NCI-H1105 (cell line): Measurements from ENCODE around the gene GATAD2A.
A peak's percentile ranks its signal among the peaks of the same experiment; 100 is the strongest.

Experiments used
- DNase-seq: peaks from one replicate; lab custom pipeline; 2025; lab: John Stamatoyannopoulos, UW

GATAD2A gene

DNA sequence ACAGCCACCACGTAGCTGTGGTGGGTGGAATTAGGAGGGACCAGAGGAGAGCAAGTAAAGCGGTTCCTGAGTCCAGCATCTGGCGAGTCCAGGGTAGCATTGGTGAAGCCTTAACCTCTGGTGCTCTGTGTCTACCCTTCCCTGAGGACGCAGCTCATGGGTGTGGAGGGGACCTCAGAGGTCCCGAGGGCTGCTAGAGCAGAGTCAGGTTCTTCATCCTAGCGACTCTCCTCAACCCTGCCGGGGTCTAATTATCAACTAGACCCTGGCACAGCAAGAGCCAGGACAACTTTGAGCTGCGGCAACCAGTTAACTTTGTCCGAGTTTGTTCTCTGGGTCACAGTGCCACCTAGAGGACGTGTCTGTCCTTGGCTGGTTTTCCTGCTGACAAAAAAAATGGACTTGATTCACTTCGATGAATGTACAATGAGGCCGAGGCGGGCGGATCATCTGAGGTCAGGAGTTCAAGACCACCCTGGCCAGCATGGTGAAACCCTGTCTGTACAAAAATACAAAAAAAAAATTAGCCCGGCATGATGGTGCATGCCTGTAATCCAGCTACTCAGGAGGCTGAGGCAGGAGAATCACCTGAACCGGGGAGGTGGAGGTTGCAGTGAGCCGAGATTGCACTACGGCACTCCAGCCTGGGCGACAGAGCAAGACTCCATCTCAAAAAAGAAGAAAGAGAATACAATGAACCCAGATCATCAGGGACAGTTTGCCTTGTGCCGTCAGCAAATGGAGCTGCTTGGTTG is 84.9 kb downstream of the GATAD2A start:
- DNase-seq = peak; percentile 75

DNA sequence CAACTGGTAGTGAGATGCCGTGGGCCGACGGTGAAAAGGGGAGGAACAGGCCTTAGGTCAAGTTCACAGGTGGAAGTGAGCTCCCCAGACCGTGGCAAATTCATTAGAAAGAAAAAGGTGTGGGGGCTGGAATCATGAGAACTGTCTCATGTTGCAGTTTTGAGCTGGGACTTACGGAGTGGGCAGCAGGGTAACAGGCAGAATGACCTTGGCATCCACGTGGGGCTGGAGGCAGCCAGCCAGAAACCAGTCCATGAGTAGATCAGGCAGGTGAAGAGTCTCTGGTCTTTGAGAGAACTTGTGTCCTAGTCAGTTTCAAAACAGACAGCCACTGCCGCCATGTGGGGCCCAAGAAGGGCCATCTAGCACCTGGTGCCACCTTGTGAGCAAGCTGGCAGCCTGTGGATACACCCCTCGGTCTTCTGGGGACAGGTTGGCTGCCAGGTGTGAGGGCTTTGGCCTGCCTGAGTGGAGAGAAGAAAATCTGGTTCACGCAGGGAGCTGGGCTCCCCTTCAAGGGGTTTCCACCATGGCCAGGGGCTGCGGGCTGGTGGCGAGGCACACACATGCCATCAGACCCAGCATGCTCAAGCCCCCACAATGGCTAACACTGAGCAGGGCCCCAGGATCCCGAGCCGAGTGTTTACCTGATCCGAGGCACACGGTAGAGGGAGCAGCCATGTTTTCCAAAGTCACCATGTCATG is 86.0 kb downstream of the GATAD2A start:
- no peak for DNase-seq

DNA sequence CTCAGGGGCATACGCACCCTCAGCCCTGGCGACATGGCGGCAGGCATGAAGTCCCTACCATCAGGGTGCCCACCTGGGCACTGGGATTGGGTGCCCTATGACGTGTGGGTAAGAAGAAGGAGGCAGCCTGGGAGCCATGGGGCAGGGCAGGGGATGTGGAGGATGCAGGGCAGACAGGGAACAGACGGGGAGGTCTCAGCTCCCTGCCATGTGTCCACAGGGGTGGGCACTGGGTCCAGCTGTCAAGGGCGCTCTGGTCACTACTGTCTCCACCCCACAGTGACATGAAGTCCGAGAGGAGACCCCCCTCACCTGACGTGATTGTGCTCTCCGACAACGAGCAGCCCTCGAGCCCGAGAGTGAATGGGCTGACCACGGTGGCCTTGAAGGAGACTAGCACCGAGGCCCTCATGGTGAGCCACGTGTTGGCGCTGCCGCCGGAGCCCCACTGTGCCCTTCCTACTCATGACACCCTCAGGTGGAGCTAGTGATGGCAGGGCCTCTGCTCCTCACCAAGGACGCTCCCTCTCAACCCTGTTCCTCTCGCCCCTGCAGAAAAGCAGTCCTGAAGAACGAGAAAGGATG is 86.6 kb downstream of the GATAD2A start:
- no peak for DNase-seq

DNA sequence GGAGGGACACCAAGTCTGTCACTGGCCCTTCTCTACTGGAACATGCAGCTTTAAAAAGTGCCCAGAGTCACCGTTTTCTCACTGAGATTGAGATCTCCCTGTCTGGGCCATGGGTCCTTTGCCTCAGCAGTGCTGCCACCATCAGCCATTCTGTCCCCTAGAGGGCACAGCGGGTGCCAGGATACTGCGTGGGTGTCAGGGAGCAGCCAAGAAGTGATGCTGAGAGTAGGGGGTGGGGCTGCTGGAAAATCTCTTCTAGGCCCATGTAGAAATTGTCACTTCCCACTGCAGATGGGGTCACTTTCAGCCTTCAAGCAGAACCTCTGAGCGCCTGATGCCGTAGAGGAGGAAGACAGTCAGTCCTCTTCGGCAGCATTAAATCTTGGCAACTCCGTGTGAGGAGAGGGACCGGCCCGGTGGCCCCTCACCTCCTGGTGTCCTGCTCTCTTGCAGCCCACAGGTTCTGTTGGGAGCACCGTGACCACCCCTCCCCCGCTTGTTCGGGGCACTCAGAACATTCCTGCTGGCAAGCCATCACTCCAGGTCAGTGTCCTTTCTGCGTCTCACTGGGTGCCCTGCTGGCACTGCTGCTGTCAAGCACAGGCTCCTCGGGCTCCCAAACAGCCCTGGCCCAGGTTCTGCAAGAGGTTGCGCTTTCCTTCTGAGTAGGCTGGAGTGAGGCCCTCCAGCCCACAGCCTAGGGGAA is 88.5 kb downstream of the GATAD2A start:
- no peak for DNase-seq

DNA sequence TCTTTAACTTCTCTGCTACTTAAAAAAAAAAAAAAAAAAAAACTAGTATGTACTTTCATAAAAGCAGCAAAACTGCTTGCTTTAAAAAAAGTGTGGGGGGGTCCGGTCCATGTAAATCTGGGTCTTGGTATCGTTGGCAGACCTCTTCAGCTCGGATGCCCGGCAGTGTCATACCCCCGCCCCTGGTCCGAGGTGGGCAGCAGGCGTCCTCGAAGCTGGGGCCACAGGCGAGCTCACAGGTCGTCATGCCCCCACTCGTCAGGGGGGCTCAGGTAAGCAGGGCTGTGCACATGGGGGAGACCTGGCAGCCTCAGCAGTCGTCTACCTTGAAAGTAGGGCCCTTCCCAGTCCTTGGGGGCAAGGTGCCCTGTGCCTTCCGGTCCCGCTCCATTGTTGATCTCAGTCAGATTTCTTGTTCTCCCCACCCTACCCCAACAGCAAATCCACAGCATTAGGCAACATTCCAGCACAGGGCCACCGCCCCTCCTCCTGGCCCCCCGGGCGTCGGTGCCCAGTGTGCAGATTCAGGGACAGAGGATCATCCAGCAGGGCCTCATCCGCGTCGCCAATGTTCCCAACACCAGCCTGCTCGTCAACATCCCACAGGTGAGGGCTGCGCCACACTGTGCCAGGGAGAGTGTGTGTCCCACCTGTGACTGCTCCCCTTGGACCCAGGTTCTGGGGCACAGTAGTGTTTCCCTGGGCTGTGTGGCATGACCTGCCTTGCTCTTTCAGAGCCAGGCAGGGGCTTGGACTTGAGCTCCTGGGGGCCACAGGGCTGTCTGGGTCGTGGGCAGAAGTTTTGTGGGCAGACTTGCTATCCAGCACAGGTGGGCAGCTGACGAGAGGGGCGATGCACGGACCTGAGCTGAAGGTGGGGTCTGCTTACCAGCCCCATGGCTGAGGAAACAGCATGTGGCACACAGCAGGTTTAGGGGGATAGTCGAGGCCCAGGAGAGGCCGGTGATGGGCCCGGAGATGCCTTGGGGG is 90.4 kb downstream of the GATAD2A start:
- DNase-seq = no peak

DNA sequence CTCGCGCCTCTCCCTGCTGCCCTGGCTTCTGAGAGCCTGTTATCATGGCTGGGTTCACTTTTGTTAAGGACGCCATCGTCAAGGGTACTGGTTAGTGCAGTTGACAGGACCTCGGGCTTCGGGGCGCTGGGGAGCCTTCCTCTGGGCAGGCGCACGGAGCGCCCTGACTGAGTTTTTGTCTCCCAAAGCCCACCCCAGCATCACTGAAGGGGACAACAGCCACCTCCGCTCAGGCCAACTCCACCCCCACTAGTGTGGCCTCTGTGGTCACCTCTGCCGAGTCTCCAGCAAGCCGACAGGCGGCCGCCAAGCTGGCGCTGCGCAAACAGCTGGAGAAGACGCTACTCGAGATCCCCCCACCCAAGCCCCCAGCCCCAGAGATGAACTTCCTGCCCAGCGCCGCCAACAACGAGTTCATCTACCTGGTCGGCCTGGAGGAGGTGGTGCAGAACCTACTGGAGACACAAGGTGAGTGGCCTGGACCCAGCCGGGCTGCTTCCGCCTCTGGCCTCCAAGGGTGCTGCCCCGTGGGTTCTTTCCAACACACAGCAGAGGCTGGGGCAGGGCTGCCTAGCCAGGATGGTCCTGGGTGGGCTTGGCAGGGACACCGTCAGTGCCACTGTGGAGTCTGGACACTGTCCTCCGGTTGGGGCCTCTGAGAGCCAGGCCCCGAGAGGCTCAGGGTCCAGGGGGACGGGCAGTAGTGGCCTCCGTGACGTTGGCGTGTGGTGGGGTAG is 92.9 kb downstream of the GATAD2A start:
- no peak for DNase-seq

DNA sequence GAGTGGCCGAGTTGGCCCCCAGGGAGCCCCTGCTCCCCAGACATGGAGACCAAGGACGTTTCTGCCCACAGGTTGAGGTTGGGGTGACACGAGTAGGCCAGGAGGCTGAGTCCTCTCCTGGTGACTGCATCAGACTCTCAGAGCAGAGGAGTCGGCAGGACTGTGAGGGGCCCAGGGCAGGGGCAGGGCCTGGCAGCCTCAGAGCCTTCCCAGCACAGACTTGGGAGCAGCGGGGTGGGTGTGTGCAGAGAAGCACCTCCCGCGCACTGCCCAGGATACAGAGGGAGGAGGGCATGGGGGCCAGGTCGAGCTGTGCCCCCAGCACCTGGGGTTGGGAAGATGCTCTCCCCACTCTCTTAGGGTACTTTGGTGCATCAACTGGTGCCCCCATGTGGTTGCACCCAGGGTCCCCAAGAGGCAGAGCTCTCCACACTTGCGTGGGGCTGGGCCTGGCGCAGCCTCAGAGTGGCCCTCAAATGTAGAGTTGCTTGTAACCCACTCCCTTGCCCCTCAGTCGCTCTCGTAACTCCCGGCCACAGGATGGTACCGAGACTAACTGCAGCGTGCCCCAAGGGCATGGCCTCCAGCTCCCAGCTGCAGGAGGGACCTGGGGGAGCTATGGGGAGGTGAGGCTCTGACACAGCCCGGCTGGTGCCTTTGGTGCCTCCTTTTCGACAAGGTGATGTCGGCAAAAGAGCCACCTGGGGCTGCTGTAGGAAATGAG is 94.0 kb downstream of the GATAD2A start:
- no peak for DNase-seq

DNA sequence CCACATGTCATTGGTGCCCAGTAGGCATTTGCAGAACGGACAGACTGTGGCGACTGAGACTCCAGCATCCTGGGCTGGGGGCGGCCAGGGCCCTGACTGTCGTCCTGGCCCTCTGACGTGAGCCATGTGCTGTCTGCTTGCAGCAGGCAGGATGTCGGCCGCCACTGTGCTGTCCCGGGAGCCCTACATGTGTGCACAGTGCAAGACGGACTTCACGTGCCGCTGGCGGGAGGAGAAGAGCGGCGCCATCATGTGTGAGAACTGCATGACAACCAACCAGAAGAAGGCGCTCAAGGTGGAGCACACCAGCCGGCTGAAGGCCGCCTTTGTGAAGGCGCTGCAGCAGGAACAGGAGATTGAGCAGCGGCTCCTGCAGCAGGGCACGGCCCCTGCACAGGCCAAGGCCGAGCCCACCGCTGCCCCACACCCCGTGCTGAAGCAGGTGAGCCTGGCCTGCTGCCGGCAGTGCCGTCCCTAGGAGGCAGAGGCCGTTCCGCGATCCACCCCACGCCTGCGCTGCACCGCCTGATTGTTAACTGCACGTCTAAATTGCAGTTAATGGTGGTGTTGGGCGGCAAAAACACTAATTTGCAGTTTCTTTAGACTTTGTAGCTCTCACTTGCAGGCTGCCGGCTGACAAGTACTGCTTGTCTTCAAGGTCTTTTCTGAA is 95.6 kb downstream of the GATAD2A start:
- no peak for DNase-seq

DNA sequence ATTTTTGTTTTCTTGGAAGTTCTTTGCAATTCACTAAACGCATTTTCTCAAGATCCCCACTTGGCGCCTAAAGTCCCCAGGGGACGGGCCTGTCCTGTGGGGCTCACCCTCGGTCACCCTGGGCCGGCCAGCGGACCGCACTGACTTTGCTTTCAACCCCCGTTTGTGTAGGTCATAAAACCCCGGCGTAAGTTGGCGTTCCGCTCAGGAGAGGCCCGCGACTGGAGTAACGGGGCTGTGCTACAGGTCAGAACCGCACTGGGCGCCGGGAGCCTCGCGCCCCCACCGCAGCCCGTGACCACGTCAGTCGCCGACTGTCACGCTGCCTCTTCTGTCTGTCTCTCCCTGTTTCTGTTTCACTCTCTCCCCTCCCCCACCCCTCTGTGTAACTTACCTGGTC is 96.3 kb downstream of the GATAD2A start:
- no peak for DNase-seq

DNA sequence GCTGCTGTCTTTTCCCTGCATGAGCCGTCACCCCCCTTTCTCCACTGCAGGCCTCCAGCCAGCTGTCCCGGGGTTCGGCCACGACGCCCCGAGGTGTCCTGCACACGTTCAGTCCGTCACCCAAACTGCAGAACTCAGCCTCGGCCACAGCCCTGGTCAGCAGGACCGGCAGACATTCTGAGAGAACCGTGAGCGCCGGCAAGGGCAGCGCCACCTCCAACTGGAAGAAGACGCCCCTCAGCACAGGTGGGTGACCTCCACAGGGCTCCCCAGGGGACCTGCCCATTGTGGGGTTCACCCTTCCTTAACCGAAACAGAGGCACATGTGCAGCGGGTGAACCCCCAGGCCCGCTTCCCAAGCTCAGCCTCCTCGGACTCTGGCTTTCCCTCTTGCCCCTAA is 96.8 kb downstream of the GATAD2A start:
- no peak for DNase-seq

DNA sequence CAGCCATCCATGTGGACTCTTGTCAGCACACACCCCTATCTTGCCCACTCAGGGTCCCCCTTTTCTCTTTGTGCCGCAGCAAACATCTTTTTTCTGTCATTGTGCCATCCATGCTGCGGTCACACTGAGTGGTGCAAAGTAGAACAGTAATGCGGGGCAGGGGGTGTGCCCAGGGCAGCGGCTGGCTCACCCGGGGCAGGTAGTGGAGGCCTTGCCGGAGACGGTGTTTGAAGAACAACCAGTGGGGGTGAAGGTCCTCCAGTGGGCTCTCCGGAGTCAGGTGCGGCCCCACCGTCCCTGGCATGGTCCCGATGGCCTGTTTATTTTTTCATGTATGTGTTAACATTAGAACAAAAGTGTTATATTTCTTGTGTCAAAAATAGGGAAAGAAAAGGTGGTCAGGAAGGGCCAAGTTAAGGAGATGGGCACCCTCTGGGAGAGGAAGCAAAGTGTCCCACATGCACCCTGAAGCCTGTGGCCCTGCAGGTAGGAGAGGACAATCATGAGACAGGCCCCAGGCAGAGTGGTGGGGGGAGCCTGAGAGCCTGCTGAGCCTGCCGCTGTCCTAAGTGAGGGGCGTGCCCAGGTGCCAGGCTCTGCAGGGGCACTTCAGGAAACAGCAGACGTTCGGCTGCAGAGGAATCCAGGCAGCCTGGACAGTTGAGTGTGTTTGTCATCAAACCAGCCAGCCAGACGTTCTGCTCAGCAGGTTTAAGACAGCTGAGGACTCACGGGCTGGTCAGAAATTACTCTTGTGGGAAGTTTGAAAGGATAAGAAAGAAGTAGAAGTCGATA is 97.5 kb downstream of the GATAD2A start:
- DNase-seq = no peak

DNA sequence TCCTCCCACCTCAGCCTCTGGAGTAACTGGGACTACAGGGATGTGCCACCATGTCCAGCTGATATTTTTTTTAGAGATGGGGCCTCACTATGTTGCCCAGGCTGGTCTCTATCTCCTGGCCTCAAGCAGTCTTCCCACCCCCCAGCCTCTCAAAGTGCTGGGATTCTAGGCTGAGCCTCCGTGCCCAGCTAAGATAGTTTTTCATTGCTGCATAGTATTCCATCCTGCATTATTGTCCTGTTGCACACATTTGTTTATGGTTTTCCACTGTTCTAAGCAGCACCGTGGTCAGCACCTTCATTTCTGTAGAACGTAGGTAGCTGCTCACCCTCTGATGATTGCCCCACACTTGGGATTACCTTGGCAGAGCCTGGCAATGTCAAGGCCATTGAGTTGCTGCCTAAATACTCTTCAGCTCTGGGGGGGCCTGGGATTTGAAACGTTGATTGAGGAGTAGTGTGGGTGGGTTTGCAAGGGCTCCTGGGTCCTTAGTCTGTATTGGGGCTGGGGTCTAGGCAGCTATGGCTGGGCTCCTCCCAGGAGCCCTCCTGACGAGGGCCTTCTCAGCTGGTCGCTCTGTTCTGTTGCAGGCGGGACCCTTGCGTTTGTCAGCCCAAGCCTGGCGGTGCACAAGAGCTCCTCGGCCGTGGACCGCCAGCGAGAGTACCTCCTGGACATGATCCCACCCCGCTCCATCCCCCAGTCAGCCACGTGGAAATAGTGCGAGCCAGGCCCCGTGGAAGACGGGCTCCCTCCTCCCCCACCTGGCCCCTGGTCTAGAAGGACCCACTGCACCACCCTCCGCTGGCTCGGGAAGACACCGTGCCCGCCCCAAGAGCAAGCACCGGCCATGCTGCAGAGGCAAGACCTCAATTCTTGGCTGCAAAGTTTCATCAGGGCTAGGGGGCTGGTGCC is 99.5 kb downstream of the GATAD2A start:
- DNase-seq = no peak

DNA sequence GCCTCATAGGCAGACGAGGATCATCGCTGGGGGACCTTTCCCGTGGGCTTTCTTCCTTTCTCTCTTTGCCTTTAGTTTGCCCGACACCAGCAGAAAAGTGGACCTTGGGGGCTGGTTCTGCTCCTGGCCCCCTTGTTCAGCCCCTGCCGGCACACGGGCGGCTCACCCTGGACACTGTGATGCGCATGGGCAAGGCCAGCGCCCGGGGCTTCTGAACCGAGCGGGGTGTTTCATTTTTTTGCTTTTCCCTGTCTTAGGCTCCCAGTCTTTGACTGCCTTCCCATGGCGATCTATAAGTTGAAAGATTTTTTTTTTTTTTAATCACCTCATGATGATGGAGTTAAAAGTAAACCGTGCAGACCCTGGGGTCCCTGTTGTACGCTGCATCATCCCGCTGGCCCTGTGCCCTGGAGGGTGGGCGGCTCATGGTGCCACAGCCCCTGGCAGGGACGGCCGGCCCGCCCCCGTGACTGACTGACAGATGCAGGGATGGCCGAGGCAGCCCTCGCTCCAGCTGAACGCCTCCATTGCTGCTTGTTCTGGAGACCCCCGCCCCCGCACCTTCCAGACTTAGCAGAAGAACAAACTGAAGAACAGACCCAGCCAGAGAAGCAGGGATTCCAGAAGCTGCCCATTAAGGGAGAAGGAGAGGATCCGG is 100.3 kb downstream of the GATAD2A start:
- DNase-seq = no peak

DNA sequence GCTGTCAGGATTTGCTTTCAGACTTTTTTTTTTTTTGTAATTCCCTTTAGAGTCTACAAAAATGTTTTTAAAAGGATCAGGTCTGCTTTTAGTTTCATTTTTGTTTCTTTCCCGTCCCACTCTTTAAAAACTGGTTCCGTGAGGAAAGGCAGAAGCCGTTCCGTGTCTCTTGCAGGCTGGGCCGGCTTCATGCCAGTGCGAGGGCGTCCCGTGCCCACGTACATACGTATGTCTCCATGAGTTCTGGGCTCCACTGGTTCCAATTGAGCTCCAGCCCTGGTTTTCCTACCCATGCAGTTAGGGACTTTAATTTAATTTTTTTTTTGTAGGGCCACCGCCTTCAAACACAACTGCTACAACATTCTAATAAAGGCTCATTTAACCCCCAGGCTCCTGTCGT is 101.1 kb downstream of the GATAD2A start:
- DNase-seq = no peak

DNA sequence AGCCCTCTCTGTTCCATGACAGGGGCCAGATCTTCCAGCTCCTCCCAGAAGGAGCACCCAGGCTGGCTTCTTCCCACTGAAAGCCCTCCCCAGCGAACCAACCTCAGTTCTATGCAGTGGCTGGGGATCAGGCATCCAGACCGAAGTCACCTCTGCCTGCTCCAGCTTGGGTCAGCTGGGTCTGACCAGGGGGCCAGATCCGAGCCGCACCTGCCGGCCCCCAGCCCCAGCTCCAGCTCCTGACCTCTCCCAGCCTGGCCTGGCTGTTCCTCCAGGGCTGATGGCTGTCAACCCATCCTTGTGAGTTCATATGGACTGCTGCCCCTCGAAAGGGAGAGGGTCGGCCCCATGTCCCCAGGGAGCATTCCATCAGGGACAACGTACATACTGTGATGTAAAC is 101.9 kb downstream of the GATAD2A start:
- no peak for DNase-seq

DNA sequence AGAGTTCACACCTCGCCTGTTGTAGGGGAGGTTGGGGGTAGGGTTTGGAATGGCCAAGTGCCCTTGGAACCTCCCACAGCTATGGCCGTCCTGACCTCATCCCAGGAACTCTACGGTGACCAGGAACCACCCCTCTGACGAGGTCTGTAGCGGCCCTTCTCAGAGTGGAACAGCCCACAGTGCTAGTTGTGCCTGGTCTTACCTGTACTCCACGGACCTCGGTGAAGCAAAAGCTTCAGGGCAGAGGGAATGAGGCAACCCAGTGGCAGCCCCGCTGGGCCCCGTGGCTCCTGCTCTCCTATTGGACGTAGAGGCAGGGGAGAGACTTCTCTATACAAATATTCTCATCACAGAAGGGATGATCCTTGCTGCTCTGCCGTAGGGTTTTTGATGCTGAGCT is 102.7 kb downstream of the GATAD2A start:
- DNase-seq = no peak

DNA sequence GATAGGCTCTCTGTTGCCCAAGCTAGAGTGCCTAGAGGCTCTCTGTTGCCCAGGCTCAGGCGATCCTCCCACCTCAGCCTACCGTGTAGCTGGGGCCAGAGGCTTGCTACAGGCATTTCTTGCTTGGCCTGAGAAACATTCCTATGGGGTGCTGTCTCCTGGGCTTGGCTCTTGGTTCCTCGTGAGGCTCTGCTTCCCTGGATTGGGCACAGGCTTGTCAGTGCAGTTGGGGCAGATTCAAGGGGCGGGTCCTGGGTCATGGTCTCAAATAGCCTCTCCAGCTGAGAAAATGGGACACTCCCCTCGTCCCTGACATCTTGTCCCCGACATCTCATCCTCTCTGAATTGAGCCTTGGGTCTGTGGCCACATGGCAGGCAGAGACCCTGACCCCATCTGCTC is 105.0 kb downstream of the GATAD2A start:
- DNase-seq = no peak
